ENCODE results near the gene KIAA2012.
A peak's percentile ranks its signal among the peaks of the same experiment; 100 is the strongest.

Gene KIAA2012

DNA sequence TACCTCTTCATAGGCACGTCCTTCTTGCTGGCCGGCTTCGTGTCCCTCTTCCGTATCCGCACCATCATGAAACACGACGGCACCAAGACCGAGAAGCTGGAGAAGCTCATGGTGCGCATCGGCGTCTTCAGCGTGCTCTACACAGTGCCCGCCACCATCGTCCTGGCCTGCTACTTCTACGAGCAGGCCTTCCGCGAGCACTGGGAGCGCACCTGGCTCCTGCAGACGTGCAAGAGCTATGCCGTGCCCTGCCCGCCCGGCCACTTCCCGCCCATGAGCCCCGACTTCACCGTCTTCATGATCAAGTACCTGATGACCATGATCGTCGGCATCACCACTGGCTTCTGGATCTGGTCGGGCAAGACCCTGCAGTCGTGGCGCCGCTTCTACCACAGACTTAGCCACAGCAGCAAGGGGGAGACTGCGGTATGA lies 37.1 kb upstream of the KIAA2012 start:
- TF ChIP-seq, protein P1, sequence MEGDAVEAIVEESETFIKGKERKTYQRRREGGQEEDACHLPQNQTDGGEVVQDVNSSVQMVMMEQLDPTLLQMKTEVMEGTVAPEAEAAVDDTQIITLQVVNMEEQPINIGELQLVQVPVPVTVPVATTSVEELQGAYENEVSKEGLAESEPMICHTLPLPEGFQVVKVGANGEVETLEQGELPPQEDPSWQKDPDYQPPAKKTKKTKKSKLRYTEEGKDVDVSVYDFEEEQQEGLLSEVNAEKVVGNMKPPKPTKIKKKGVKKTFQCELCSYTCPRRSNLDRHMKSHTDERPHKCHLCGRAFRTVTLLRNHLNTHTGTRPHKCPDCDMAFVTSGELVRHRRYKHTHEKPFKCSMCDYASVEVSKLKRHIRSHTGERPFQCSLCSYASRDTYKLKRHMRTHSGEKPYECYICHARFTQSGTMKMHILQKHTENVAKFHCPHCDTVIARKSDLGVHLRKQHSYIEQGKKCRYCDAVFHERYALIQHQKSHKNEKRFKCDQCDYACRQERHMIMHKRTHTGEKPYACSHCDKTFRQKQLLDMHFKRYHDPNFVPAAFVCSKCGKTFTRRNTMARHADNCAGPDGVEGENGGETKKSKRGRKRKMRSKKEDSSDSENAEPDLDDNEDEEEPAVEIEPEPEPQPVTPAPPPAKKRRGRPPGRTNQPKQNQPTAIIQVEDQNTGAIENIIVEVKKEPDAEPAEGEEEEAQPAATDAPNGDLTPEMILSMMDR (conservative IDR thresholded peaks at IDR 0.05; ENCODE audit: control insufficient read depth, insufficient read depth, low read depth, low read length), result no peak
- peak; percentile 7 for DNase-seq (ENCODE audit: low read depth)
- peak overlapping the region; percentile 58 for H3K4me3 ChIP-seq (ENCODE audit: control insufficient read depth, low read depth, low read length)

DNA sequence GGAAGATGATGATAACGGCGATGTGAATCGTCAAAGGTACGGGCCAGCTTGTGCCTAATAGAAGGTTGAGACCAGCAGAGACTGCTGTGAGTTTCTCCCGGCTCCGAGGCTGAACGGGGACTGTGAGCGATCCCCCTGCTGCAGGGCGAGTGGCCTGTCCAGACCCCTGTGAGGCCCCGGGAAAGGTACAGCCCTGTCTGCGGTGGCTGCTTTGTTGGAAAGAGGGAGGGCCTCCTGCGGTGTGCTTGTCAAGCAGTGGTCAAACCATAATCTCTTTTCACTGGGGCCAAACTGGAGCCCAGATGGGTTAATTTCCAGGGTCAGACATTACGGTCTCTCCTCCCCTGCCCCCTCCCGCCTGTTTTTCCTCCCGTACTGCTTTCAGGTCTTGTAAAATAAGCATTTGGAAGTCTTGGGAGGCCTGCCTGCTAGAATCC lies 36.4 kb upstream of the KIAA2012 start:
- peak; percentile 18 for DNase-seq (ENCODE audit: low read depth)
- TF ChIP-seq, protein P1 (conservative IDR thresholded peaks at IDR 0.05; ENCODE audit: control insufficient read depth, insufficient read depth, low read depth, low read length), result no peak

DNA sequence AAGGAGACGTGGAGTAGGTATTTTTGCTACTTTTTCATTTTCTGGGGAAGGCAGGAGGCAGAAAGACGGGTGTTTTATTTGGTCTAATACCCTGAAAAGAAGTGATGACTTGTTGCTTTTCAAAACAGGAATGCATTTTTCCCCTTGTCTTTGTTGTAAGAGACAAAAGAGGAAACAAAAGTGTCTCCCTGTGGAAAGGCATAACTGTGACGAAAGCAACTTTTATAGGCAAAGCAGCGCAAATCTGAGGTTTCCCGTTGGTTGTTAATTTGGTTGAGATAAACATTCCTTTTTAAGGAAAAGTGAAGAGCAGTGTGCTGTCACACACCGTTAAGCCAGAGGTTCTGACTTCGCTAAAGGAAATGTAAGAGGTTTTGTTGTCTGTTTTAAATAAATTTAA lies 36.0 kb upstream of the KIAA2012 start:
- TF ChIP-seq, protein P1 (conservative IDR thresholded peaks at IDR 0.05; ENCODE audit: control insufficient read depth, insufficient read depth, low read depth, low read length), result no peak
- peak; percentile 53 for DNase-seq (ENCODE audit: low read depth)
- H3K4me3 ChIP-seq (ENCODE audit: control insufficient read depth, low read depth, low read length), result peak overlapping the region; percentile 58

More for the DNA sequence above, 36.4 kb upstream of the KIAA2012 start:
- peak overlapping the region; percentile 58 for H3K4me3 ChIP-seq (ENCODE audit: control insufficient read depth, low read depth, low read length)

GRCh38 chr2:202038471-202039277 lies 34.4 kb upstream of the KIAA2012 start:
- TF ChIP-seq, protein P1 (conservative IDR thresholded peaks at IDR 0.05; ENCODE audit: control insufficient read depth, insufficient read depth, low read depth, low read length), result no peak
- H3K4me3 ChIP-seq (ENCODE audit: control insufficient read depth, low read depth, low read length), result no peak overlapping the region
- peak; percentile 38 for DNase-seq (ENCODE audit: low read depth)

- H3K4me3 ChIP-seq (ENCODE audit: control insufficient read depth, low read depth, low read length), result no peak overlapping the region
- TF ChIP-seq, protein P1 (conservative IDR thresholded peaks at IDR 0.05; ENCODE audit: control insufficient read depth, insufficient read depth, low read depth, low read length), result no peak
- peak; percentile 13 for DNase-seq (ENCODE audit: low read depth)
Observed at GRCh38 chr2:202039278-202040078, 33.6 kb upstream of the KIAA2012 start.

GRCh38 chr2:202040079-202040844 lies 32.8 kb upstream of the KIAA2012 start:
- no peak for DNase-seq (ENCODE audit: low read depth)
- no peak overlapping the region for H3K4me3 ChIP-seq (ENCODE audit: control insufficient read depth, low read depth, low read length)
- TF ChIP-seq, protein P1 (conservative IDR thresholded peaks at IDR 0.05; ENCODE audit: control insufficient read depth, insufficient read depth, low read depth, low read length), result no peak

Measured in fibroblast of mammary gland (primary cell).